Measurements from ENCODE around the gene LAMA2. TPM values are rescaled to one million over a fixed set of nuclear protein-coding genes. Genes with fewer than 3 reads are reported as not detected.
A peak's percentile ranks its signal among the peaks of the same experiment; 100 is the strongest.

LAMA2 gene
- total RNA-seq, 2 donors from 2014 or later, result 0.28 to 0.40 TPM

DNA sequence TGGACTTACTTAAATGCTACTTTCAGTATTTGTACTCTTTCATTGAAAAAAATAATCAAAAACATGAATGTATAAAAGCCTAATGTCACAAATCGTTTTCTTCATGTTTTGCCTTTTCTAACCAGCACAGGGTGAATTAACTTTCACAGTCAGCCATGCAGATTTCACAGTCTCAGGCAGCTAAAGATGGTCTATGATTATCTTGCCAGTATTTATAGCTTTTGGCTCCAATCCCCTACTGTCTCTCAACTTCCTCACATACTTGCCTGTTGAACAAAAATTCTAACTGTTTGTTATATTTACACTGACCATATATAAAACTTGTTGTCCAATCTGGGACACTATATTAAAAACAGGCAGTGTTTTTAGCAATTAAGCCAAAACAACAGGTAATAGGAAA, 468.9 kb downstream of the LAMA2 start:
- Mint-ChIP-seq H3K4me1 (no peaks in the 10 kb centered on the region), H3K27ac (no peak overlapping the region), H3K4me3 (no peak overlapping the region), H3K9me3 (no peaks in the 10 kb centered on the region), H3K36me3 (ENCODE audit: low read depth) (no peaks in the 10 kb centered on the region), H3K27me3 (no peaks in the 10 kb centered on the region)
- ATAC-seq (replicated peaks), result no peak

- H3K36me3 Mint-ChIP-seq (ENCODE audit: low read depth), result no peaks in the 10 kb centered on the region
- no peak overlapping the region for H3K4me3 Mint-ChIP-seq
- no peak overlapping the region for H3K27ac Mint-ChIP-seq
- ATAC-seq (replicated peaks), result no peak
- no peaks in the 10 kb centered on the region for H3K27me3 Mint-ChIP-seq
- H3K4me1 Mint-ChIP-seq, result peaks cover 3% of the 10 kb centered on the region
- no peaks in the 10 kb centered on the region for H3K9me3 Mint-ChIP-seq
Observed at GRCh38 chr6:129353067-129353466, 470.1 kb downstream of the LAMA2 start.

GRCh38 chr6:129356129-129356528, 473.2 kb downstream of the LAMA2 start:
- peaks cover 3% of the 10 kb centered on the region for H3K4me1 Mint-ChIP-seq
- no peaks in the 10 kb centered on the region for H3K36me3 Mint-ChIP-seq (ENCODE audit: low read depth)

DNA sequence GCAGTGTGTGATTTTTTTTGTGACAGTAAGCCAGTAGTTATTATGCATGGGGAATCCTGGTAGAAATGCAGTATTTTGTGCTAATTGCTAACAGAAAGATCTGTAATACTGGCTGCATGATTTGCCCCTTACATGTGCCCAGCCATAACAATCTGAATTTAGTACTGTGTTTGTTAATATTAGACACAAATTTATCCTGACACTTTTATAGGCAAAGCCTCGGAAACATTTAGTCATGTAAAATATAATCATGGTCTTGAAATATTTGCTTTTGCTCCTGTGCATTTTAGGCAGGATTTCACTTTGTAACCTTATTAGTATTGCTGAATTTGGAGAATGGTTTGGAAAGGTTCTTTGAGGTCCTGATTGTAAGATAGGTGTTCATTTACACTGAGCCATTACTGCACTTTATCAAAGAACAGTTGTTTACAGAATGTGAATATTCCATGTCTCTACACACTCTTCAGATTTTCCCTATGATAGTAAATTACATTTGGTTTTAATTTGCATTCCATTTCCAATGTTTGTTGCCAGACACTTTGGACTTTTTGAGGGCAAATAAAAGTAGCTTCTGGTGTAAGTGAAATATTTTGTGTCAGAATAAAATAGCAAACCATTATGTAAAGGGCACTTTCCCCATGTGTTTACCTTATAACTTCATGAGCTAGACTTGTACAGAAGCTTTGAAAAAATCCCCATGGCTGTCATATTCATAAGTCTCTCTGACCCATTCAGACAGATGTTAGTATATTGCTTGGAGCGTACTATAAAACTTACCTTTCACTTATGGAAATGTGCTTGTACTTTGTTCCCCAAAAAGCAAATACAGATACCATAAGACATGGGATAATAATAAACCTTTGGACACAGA, 477.1 kb downstream of the LAMA2 start:
- Mint-ChIP-seq H3K27ac (no peak overlapping the region), H3K36me3 (ENCODE audit: low read depth) (no peaks in the 10 kb centered on the region), H3K27me3 (no peaks in the 10 kb centered on the region), H3K9me3 (no peaks in the 10 kb centered on the region), H3K4me1 (peaks cover 3% of the 10 kb centered on the region), H3K4me3 (no peak overlapping the region)
- ATAC-seq (replicated peaks), result no peak

More at GRCh38 chr6:129356129-129356528, 473.2 kb downstream of the LAMA2 start:
- H3K4me3 Mint-ChIP-seq, result no peak overlapping the region
- H3K9me3 Mint-ChIP-seq, result no peaks in the 10 kb centered on the region
- H3K27ac Mint-ChIP-seq, result no peak overlapping the region
- no peaks in the 10 kb centered on the region for H3K27me3 Mint-ChIP-seq
- ATAC-seq (replicated peaks), result no peak

- no peaks in the 10 kb centered on the region for H3K27me3 Mint-ChIP-seq
- H3K4me3 Mint-ChIP-seq, result no peak overlapping the region
- H3K27ac Mint-ChIP-seq, result no peak overlapping the region
- peaks cover 3% of the 10 kb centered on the region for H3K4me1 Mint-ChIP-seq
- no peaks in the 10 kb centered on the region for H3K9me3 Mint-ChIP-seq
- H3K36me3 Mint-ChIP-seq (ENCODE audit: low read depth), result no peaks in the 10 kb centered on the region
- no peak for ATAC-seq (replicated peaks)
Observed at GRCh38 chr6:129360682-129360955, 477.7 kb downstream of the LAMA2 start.

DNA sequence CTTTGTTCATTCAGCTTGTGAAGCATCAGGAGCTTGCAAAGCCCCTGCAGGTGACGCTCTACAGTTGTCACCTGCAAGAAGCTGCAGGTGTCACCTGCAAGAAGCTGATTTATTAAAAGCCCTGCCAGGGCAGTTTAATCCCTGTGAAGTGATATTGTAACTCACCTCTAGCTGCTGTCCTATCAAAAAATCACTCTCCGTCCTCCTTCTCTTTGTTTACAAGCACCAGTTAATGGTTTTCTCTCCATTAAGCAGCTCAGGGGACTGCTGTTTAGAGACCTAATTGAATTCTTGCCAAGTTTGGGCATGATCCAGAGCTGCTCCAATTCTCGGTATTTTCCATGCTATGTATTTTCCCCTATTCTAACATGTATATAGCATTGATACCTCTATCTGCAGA, 481.1 kb downstream of the LAMA2 start:
- H3K4me3 Mint-ChIP-seq, result no peak overlapping the region
- peaks cover 4% of the 10 kb centered on the region for H3K4me1 Mint-ChIP-seq
- no peaks in the 10 kb centered on the region for H3K36me3 Mint-ChIP-seq (ENCODE audit: low read depth)
- H3K27me3 Mint-ChIP-seq, result no peaks in the 10 kb centered on the region
- H3K27ac Mint-ChIP-seq, result no peak overlapping the region
- no peak for ATAC-seq (replicated peaks)
- H3K9me3 Mint-ChIP-seq, result no peaks in the 10 kb centered on the region

- H3K27me3 Mint-ChIP-seq, result no peaks in the 10 kb centered on the region
- no peak overlapping the region for H3K27ac Mint-ChIP-seq
- peaks cover 11% of the 10 kb centered on the region for H3K4me1 Mint-ChIP-seq
- no peaks in the 10 kb centered on the region for H3K36me3 Mint-ChIP-seq (ENCODE audit: low read depth)
- ATAC-seq (replicated peaks), result no peak
- H3K9me3 Mint-ChIP-seq, result no peaks in the 10 kb centered on the region
- no peak overlapping the region for H3K4me3 Mint-ChIP-seq
Observed at GRCh38 chr6:129364767-129365166, 481.8 kb downstream of the LAMA2 start.

GRCh38 chr6:129368076-129368475, 485.1 kb downstream of the LAMA2 start:
- H3K9me3 Mint-ChIP-seq, result no peaks in the 10 kb centered on the region
- no peak for ATAC-seq (replicated peaks)
- H3K36me3 Mint-ChIP-seq (ENCODE audit: low read depth), result no peaks in the 10 kb centered on the region
- no peaks in the 10 kb centered on the region for H3K27me3 Mint-ChIP-seq
- peaks cover 11% of the 10 kb centered on the region for H3K4me1 Mint-ChIP-seq
- H3K27ac Mint-ChIP-seq, result no peak overlapping the region
- H3K4me3 Mint-ChIP-seq, result no peak overlapping the region

DNA sequence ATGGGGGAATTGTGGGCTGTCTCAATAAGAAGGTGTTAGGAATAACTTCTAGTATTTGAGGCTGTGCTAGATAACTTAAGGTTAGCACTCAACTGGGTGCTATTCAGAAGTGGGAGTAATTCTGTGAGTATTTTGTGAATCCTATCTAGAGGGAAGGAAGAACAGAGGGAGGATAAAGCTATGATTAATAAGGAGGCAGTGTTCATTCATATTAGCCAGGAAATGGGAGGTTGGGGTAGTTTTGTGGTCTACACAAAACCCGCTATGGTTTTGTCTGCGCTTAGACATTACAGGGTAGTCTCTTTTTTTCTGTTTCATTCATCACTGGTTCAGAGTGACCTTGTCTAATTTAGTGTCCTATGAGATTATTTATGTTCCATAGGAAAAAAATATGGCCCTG, 486.0 kb downstream of the LAMA2 start:
- peak overlapping the region; percentile 26 for H3K27ac Mint-ChIP-seq
- peak; percentile 76 for ATAC-seq (replicated peaks)

DNA sequence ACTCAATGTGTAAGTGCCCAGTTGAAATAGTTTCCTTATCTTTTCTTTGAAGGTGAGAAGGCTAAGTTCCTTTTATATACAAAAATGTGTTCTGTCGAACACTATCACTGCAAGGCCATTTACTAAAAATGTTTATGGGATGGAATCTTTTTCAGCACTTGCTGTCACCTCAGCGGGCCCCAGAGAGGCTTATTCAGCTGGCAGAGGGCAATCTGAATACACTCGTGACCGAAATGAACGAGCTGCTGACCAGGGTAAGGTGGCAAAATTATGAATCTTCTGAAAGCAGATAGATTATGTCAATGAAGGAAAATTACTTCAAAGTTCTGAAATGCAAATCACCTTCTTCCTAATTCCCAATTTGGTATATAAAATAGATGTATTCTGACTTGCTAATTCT, 486.8 kb downstream of the LAMA2 start:
- Mint-ChIP-seq H3K36me3 (ENCODE audit: low read depth) (no peaks in the 10 kb centered on the region), H3K9me3 (no peaks in the 10 kb centered on the region), H3K27me3 (no peaks in the 10 kb centered on the region), H3K27ac (peak overlapping the region; percentile 26), H3K4me3 (peak overlapping the region; percentile 58), H3K4me1 (peaks cover 11% of the 10 kb centered on the region)
- no peak for ATAC-seq (replicated peaks)

More for the DNA sequence above, 486.0 kb downstream of the LAMA2 start:
- no peaks in the 10 kb centered on the region for H3K9me3 Mint-ChIP-seq
- H3K4me1 Mint-ChIP-seq, result peaks cover 11% of the 10 kb centered on the region
- no peaks in the 10 kb centered on the region for H3K36me3 Mint-ChIP-seq (ENCODE audit: low read depth)
- peak overlapping the region; percentile 58 for H3K4me3 Mint-ChIP-seq
- H3K27me3 Mint-ChIP-seq, result no peaks in the 10 kb centered on the region

DNA sequence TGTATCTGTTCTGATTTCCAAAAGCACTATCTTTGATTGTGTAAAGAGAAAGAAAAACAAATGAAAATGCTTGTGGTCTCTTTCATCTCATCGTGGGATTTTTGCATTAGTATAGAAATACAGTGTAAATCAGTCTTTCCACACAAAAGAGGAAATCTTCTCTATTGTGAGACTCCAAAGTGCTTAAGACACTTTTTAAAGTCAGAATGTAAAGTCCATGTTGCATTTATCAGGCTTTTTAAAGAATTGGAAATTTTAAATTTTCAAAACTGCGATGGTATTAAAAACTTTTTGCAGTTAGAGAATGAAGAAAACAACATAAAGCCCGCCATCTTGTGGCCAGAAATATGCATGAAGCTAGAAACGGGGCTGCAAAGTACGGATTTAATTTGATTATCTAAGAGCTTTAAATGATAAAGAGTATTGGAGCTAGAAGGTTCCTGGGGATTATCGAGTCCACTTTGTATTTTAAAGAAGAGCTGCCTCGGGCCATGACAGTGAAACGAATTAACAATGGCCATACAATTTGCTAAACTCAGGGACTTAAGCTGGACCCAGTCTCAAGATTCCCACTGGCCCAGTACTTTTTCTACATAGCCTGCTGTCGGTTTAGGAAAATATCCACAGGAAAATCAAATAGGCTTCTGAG, 487.5 kb downstream of the LAMA2 start:
- H3K4me1 Mint-ChIP-seq, result peaks cover 11% of the 10 kb centered on the region
- H3K4me3 Mint-ChIP-seq, result peak overlapping the region; percentile 58
- H3K36me3 Mint-ChIP-seq (ENCODE audit: low read depth), result no peaks in the 10 kb centered on the region
- H3K27ac Mint-ChIP-seq, result no peak overlapping the region
- no peaks in the 10 kb centered on the region for H3K9me3 Mint-ChIP-seq
- ATAC-seq (replicated peaks), result no peak
- no peaks in the 10 kb centered on the region for H3K27me3 Mint-ChIP-seq

- no peak overlapping the region for H3K27ac Mint-ChIP-seq
- no peaks in the 10 kb centered on the region for H3K27me3 Mint-ChIP-seq
- H3K4me3 Mint-ChIP-seq, result no peak overlapping the region
- ATAC-seq (replicated peaks), result no peak
- no peaks in the 10 kb centered on the region for H3K9me3 Mint-ChIP-seq
- no peaks in the 10 kb centered on the region for H3K36me3 Mint-ChIP-seq (ENCODE audit: low read depth)
- H3K4me1 Mint-ChIP-seq, result no peaks in the 10 kb centered on the region
Observed at GRCh38 chr6:129381885-129382284, 498.9 kb downstream of the LAMA2 start.

GRCh38 chr6:129382916-129383315, 500.0 kb downstream of the LAMA2 start:
- H3K27ac Mint-ChIP-seq, result no peak overlapping the region
- H3K9me3 Mint-ChIP-seq, result no peaks in the 10 kb centered on the region
- no peak for ATAC-seq (replicated peaks)
- H3K36me3 Mint-ChIP-seq (ENCODE audit: low read depth), result no peaks in the 10 kb centered on the region
- no peaks in the 10 kb centered on the region for H3K27me3 Mint-ChIP-seq
- H3K4me1 Mint-ChIP-seq, result no peaks in the 10 kb centered on the region
- H3K4me3 Mint-ChIP-seq, result no peak overlapping the region

- Mint-ChIP-seq H3K4me1 (no peaks in the 10 kb centered on the region), H3K27me3 (no peaks in the 10 kb centered on the region), H3K36me3 (ENCODE audit: low read depth) (no peaks in the 10 kb centered on the region), H3K27ac (no peak overlapping the region), H3K9me3 (no peaks in the 10 kb centered on the region), H3K4me3 (no peak overlapping the region)
- ATAC-seq (replicated peaks), result no peak
Observed at GRCh38 chr6:129385117-129385516, 502.2 kb downstream of the LAMA2 start.

DNA sequence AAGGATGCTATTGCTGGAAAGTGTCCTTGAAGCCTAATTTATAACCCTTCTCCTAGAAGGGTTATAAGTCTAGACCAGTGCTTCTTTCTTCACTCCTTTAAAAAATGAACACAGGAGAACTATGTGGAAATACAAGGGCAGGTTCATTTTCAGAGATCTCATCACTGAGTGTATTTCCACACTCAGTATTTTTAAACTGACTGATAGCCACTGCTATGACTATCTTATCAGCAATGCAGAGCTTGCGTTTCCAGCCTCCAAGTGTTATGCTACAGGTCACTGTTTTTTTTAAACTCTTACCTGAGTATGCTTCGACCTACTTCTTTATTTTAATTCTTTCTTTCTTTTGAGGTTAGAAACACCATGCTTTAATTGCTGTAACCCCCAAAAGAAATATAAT, 508.0 kb downstream of the LAMA2 start:
- no peak for ATAC-seq (replicated peaks)
- no peaks in the 10 kb centered on the region for H3K4me1 Mint-ChIP-seq
- H3K27me3 Mint-ChIP-seq, result no peaks in the 10 kb centered on the region
- no peak overlapping the region for H3K4me3 Mint-ChIP-seq
- H3K9me3 Mint-ChIP-seq, result no peaks in the 10 kb centered on the region
- H3K27ac Mint-ChIP-seq, result no peak overlapping the region
- H3K36me3 Mint-ChIP-seq (ENCODE audit: low read depth), result peaks cover 21% of the 10 kb centered on the region
